Progenitor cell of endocrine pancreas (in vitro differentiated cells): Measurements from ENCODE around the gene SMURF2. TPM values are rescaled to one million over a fixed set of nuclear protein-coding genes. Genes with fewer than 3 reads are reported as not detected.

Experiments
- DNase-seq: peaks from one replicate; pipeline ENCODE4 v3.0.0; 2021; ENCODE audit warnings: low spot score; ENCODE audit not compliant: unreplicated experiment
- H3K27ac Mint-ChIP-seq: 2 replicates; pipeline ENCODE4 v1.8.0; 2021; ENCODE audit warnings: mild to moderate bottlenecking, moderate library complexity, mixed read lengths
- H3K27me3 Mint-ChIP-seq: 2 replicates; pipeline ENCODE4 v1.8.0; 2021; ENCODE audit warnings: mixed read lengths
- H3K36me3 Mint-ChIP-seq: 2 replicates; pipeline ENCODE4 v1.8.0; 2022; ENCODE audit warnings: mixed read lengths; ENCODE audit not compliant: insufficient read depth
- H3K4me1 Mint-ChIP-seq: 2 replicates; pipeline ENCODE4 v1.8.0; 2021; ENCODE audit warnings: low read depth, mixed read lengths
- H3K4me3 Mint-ChIP-seq: 2 replicates; pipeline ENCODE4 v1.8.0; 2021; ENCODE audit warnings: low read depth, mild to moderate bottlenecking, moderate library complexity, mixed read lengths
- H3K9me3 Mint-ChIP-seq: 2 replicates; pipeline ENCODE4 v1.8.0; 2021; ENCODE audit warnings: low read depth, mixed read lengths
- total RNA-seq: library from RNA; stranded (reverse); gene quantifications from 2 replicates; pipeline ENCODE4 v1.2.1, GENCODE V29; 2021
- TF ChIP-seq, protein P1 (sequence below): fragments of 200-600 bp; sonication (generic); IDR thresholded peaks from one replicate; pipeline ENCODE4 v1.5.0; 2021; ENCODE audit warnings: antibody characterized with exemption, mild to moderate bottlenecking; ENCODE audit not compliant: unreplicated experiment

The SMURF2 gene
- total RNA-seq, 1 donor from 2014 or later: 43.9 TPM

DNA sequence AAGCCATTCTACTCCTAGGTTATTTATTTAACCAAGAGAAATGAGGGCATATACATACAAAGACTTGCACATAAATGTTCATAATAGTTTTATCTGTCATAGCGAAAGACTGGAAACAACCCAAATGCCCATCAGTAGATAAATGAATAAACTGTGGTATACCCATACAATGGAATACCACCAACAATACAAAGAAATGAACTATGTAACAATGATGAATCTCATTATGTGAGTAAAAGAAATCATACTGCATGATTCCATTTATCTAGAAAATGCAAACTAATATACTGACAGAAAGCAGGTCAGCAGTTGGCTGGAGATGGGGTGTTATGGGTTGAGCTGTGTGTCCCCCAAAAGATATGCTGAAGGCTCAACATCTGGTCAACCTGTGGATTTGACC lies 98.0 kb downstream of the SMURF2 start:
- no peak overlapping the region for H3K4me3 Mint-ChIP-seq
- DNase-seq: no peak
- peak overlapping the region; percentile 2 for H3K27ac Mint-ChIP-seq
- H3K36me3 Mint-ChIP-seq: peaks cover 27% of the 10 kb centered on the region
- TF ChIP-seq, protein P1, sequence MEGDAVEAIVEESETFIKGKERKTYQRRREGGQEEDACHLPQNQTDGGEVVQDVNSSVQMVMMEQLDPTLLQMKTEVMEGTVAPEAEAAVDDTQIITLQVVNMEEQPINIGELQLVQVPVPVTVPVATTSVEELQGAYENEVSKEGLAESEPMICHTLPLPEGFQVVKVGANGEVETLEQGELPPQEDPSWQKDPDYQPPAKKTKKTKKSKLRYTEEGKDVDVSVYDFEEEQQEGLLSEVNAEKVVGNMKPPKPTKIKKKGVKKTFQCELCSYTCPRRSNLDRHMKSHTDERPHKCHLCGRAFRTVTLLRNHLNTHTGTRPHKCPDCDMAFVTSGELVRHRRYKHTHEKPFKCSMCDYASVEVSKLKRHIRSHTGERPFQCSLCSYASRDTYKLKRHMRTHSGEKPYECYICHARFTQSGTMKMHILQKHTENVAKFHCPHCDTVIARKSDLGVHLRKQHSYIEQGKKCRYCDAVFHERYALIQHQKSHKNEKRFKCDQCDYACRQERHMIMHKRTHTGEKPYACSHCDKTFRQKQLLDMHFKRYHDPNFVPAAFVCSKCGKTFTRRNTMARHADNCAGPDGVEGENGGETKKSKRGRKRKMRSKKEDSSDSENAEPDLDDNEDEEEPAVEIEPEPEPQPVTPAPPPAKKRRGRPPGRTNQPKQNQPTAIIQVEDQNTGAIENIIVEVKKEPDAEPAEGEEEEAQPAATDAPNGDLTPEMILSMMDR: no peak
- no peaks in the 10 kb centered on the region for H3K27me3 Mint-ChIP-seq
- H3K4me1 Mint-ChIP-seq: no peaks in the 10 kb centered on the region
- H3K9me3 Mint-ChIP-seq: no peaks in the 10 kb centered on the region

DNA sequence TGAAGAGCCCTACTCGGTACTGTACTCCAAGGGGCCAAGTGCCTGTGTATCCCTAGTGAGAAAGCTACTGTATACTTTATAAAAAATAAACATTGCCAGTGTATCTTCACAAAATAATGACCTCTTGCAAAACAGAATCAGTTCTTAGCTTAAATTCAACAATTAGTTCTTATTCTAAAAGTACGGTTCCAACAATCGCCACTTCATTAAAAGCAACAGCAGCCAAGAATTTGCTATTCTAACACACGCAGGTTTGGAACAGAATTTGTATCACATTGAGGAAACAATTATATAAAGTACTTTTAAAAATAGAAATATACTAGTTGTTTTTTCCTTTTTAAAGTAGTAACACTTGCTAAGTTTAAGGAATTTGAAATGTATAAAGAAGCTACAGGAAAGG lies 106.8 kb downstream of the SMURF2 start:
- no peak overlapping the region for H3K4me3 Mint-ChIP-seq
- TF ChIP-seq, protein P1: no peak
- H3K27ac Mint-ChIP-seq: no peak overlapping the region
- no peaks in the 10 kb centered on the region for H3K4me1 Mint-ChIP-seq
- H3K36me3 Mint-ChIP-seq: peaks cover 8% of the 10 kb centered on the region
- no peaks in the 10 kb centered on the region for H3K27me3 Mint-ChIP-seq
- DNase-seq: no peak
- no peaks in the 10 kb centered on the region for H3K9me3 Mint-ChIP-seq

DNA sequence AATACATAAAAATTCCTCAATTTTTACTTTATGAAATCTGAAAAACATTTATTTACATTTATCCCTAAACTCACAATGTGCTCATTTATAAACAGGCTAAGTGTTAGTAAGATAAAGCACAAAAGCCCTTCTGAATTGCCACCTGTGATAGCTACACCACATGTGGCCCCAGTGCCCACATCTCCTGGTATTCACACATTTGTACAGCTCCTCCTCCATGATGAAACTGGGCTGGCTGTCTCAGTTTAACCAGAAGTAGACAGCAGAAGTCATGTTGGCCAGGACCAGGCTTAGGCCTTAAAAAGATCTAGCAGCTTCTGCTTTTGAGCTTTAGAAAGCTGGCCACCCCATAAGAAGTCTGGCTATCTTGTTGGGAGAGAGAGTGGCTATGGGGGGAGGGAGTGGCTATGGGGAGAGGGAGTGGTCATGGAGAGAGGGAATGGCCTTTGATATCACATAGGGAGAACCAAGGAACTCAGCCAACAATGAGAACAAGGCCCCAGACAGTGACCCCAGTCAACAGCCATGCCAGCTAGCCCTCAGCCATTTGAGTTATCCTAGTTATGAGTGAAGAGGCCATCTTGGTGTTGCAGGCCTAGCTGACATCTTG lies 108.0 kb downstream of the SMURF2 start:
- TF ChIP-seq, protein P1: no peak
- no peak for DNase-seq
- Mint-ChIP-seq H3K36me3 (peaks cover 8% of the 10 kb centered on the region), H3K4me3 (no peak overlapping the region), H3K27ac (no peak overlapping the region), H3K27me3 (no peaks in the 10 kb centered on the region), H3K4me1 (no peaks in the 10 kb centered on the region), H3K9me3 (no peaks in the 10 kb centered on the region)

DNA sequence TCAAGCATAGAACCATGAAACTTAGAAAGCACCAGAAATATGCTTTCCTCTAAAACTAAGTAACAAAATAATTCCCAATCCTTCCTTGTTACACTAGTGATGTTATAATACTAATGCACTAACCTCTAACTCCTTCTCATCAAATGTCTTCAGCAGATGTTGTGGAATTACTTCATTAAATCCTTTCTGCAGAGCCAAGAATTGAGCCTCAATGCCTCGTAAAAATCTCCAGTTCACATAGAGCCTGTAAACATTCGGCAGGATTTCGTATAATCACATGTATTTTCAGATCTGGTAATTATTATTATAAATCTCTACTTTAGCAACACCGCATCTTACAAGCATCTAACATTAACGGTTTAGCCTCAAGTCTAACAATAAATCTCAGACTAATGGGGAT lies 110.6 kb downstream of the SMURF2 start:
- H3K27ac Mint-ChIP-seq: peak overlapping the region; percentile 43

DNA sequence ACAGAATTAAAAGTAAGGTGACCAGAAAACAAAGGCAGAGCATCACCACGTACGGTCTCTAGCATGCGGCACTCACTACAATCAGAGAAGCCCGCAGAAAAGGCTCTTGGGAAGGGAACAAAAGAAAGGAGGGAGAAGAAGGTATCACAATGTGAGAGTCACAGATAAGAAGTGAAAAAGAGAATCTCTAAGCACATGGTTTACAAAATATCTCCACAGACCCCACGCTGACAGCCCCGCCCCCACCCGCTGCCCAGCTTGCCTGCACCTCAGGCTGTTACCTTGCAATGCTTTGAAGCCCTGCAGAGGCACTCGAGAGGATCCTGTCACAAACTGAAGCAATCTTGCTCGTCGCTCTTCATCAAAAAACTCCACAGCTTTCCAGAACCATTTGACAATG lies 114.8 kb downstream of the SMURF2 start:
- H3K27ac Mint-ChIP-seq: no peak overlapping the region
- no peak for DNase-seq
- no peak overlapping the region for H3K4me3 Mint-ChIP-seq
- TF ChIP-seq, protein P1: no peak
- no peaks in the 10 kb centered on the region for H3K9me3 Mint-ChIP-seq
- no peaks in the 10 kb centered on the region for H3K4me1 Mint-ChIP-seq
- peaks cover 16% of the 10 kb centered on the region for H3K36me3 Mint-ChIP-seq
- no peaks in the 10 kb centered on the region for H3K27me3 Mint-ChIP-seq

More for the DNA sequence above, 110.6 kb downstream of the SMURF2 start:
- TF ChIP-seq, protein P1: no peak
- H3K27me3 Mint-ChIP-seq: no peaks in the 10 kb centered on the region
- H3K4me1 Mint-ChIP-seq: no peaks in the 10 kb centered on the region
- no peak for DNase-seq
- H3K9me3 Mint-ChIP-seq: no peaks in the 10 kb centered on the region
- H3K4me3 Mint-ChIP-seq: no peak overlapping the region
- peaks cover 10% of the 10 kb centered on the region for H3K36me3 Mint-ChIP-seq
